A549 (cell line): ENCODE measurements around the gene MYO10.

Source experiments
- ESRRA ChIP-seq: fragments of 150-350 bp; IDR thresholded peaks from 2 replicates; pipeline ENCODE4 v1.6.1; 2014; ENCODE audit warnings: mild to moderate bottlenecking, low read length, borderline replicate concordance
- POLR2A ChIP-seq: IDR thresholded peaks from 2 replicates; pipeline ENCODE4 v1.6.1; 2012; ENCODE audit warnings: mild to moderate bottlenecking, low read length

DNA sequence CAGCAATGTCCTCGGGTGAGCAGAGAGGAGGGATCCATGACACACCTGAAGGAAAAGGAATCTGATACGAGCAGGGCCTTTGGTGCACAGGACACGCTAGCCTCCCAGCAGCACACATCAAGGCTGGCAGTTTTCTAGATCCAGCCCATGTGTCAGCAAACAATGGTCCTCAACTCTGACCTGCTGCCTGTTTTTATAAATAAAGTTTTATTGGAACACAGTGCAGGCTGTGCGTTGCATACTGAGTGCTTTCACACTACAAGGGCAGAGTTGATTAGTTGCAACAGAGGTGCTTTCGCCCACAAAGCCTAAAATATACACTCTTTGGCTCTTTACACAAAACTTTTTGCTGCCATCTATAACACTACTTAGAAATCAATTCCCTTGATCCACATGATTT lies 147.1 kb downstream of the MYO10 start:
- no peak for TF ChIP-seq ESRRA
- TF ChIP-seq POLR2A: no peak
